ENCODE data around the gene PDK3. TPM values are rescaled to one million over a fixed set of nuclear protein-coding genes. Genes with fewer than 3 reads are reported as not detected.

PDK3 gene
- polyA plus RNA-seq, 1 donor from 2014 or later: 2.1 TPM

DNA sequence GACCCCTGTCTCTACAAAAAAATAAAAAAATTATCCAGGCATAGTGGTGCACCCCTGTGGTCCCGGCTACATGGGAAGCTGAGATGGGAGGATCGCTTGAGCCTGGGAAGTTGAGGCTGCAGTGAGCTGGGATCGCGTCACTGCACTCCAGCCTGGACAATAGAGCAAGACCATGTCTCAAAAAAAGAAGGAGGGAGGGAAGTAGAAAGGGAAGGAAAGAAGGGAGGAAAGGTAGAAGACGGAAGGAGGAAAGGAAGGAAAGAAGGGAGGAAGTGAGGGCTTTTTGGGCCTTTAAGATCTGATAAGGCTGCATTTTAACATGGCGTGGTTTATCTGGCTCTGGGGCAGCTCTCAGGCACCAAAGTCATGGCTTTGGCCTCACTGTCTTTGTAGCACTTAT, 10.4 kb downstream of the PDK3 start:
- Histone ChIP-seq H3K9ac (ENCODE audit: low read length) (no peak overlapping the region), H3K4me3 (ENCODE audit: low read length) (no peak overlapping the region), H3K79me2 (replicated peaks; ENCODE audit: insufficient read depth, low read length) (no peaks in the 10 kb centered on the region), H4K20me1 (ENCODE audit: insufficient read depth) (no peaks in the 10 kb centered on the region), H3K36me3 (ENCODE audit: insufficient read depth, low read length) (no peaks in the 10 kb centered on the region), H3K4me2 (ENCODE audit: low read length) (no peak overlapping the region), H3K9me3 (ENCODE audit: low read length) (no peaks in the 10 kb centered on the region), H3K9me2 (ENCODE audit: insufficient read depth, low read length) (no peaks in the 10 kb centered on the region), H3F3A (ENCODE audit: insufficient read depth, low read length, poor library complexity, severe bottlenecking) (no peaks in the 10 kb centered on the region), H3K27me3 (ENCODE audit: insufficient read depth, low read depth, low read length) (no peaks in the 10 kb centered on the region), H2AFZ (ENCODE audit: low read depth, low read length) (no peak overlapping the region), H3K27ac (ENCODE audit: low read length) (no peak overlapping the region)
- TF ChIP-seq EZH2 (IDR thresholded peaks at IDR 0.05; ENCODE audit: borderline replicate concordance, insufficient read depth, low read length, poor library complexity, severe bottlenecking): no peak
- TF ChIP-seq, protein P1, sequence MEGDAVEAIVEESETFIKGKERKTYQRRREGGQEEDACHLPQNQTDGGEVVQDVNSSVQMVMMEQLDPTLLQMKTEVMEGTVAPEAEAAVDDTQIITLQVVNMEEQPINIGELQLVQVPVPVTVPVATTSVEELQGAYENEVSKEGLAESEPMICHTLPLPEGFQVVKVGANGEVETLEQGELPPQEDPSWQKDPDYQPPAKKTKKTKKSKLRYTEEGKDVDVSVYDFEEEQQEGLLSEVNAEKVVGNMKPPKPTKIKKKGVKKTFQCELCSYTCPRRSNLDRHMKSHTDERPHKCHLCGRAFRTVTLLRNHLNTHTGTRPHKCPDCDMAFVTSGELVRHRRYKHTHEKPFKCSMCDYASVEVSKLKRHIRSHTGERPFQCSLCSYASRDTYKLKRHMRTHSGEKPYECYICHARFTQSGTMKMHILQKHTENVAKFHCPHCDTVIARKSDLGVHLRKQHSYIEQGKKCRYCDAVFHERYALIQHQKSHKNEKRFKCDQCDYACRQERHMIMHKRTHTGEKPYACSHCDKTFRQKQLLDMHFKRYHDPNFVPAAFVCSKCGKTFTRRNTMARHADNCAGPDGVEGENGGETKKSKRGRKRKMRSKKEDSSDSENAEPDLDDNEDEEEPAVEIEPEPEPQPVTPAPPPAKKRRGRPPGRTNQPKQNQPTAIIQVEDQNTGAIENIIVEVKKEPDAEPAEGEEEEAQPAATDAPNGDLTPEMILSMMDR (IDR thresholded peaks at IDR 0.05; ENCODE audit: poor library complexity, severe bottlenecking): no peak

GRCh38 chrX:24478509-24478908, 13.4 kb downstream of the PDK3 start:
- no peak overlapping the region for H2AFZ ChIP-seq (ENCODE audit: low read depth, low read length)
- TF ChIP-seq TAF1 (IDR thresholded peaks at IDR 0.05; ENCODE audit: low read depth) (no peak), REST (IDR thresholded peaks at IDR 0.05; ENCODE audit: borderline replicate concordance) (no peak), RAD21 (conservative IDR thresholded peaks at IDR 0.05) (no peak), EZH2 (IDR thresholded peaks at IDR 0.05; ENCODE audit: borderline replicate concordance, insufficient read depth, low read length, poor library complexity, severe bottlenecking) (no peak), POLR2AphosphoS5 (IDR thresholded peaks at IDR 0.05) (no peak), MXI1 (conservative IDR thresholded peaks at IDR 0.05; ENCODE audit: poor library complexity, severe bottlenecking) (no peak), SMC3 (conservative IDR thresholded peaks at IDR 0.05; ENCODE audit: poor library complexity) (no peak), EP300 (conservative IDR thresholded peaks at IDR 0.05; ENCODE audit: poor library complexity, severe bottlenecking) (no peak)
- TF ChIP-seq, protein P1 (IDR thresholded peaks at IDR 0.05; ENCODE audit: poor library complexity, severe bottlenecking): no peak
- H3K9ac ChIP-seq (ENCODE audit: low read length): no peak overlapping the region
- H3K27ac ChIP-seq (ENCODE audit: low read length): no peak overlapping the region
- H3K9me2 ChIP-seq (ENCODE audit: insufficient read depth, low read length): no peaks in the 10 kb centered on the region
- no peak overlapping the region for H3K4me2 ChIP-seq (ENCODE audit: low read length)
- H3K4me3 ChIP-seq (ENCODE audit: low read length): no peak overlapping the region
- no peaks in the 10 kb centered on the region for H3K79me2 ChIP-seq (replicated peaks; ENCODE audit: insufficient read depth, low read length)
- H4K20me1 ChIP-seq (ENCODE audit: insufficient read depth): no peaks in the 10 kb centered on the region
- H3K9me3 ChIP-seq (ENCODE audit: low read length): no peaks in the 10 kb centered on the region
- H3F3A ChIP-seq (ENCODE audit: insufficient read depth, low read length, poor library complexity, severe bottlenecking): no peaks in the 10 kb centered on the region
- no peaks in the 10 kb centered on the region for H3K36me3 ChIP-seq (ENCODE audit: insufficient read depth, low read length)
- H3K27me3 ChIP-seq (ENCODE audit: insufficient read depth, low read depth, low read length): no peaks in the 10 kb centered on the region
